ENCODE results near the gene TTLL8.

- TF ChIP-seq POLR2AphosphoS5 (IDR thresholded peaks at IDR 0.05) (no peak), POLR2A (IDR thresholded peaks at IDR 0.05) (no peak)
These were observed 28.4 kb upstream of the TTLL8 start for GRCh38 chr22:50086526-50086925.
